ENCODE measurements around the gene SLC39A11.

Gene SLC39A11

GRCh38 chr17:72877348-72877747, 215.1 kb downstream of the SLC39A11 start:
- H3K4me3 ChIP-seq (ENCODE audit: low read length), result no peak overlapping the region
- no peak for TF ChIP-seq CTCF (conservative IDR thresholded peaks at IDR 0.05; ENCODE audit: low read depth, low read length)
- DNase-seq (ENCODE audit: low read depth), result no peak

GRCh38 chr17:72876413-72876812, 216.1 kb downstream of the SLC39A11 start:
- no peak overlapping the region for H3K4me3 ChIP-seq (ENCODE audit: low read length)
- TF ChIP-seq CTCF (conservative IDR thresholded peaks at IDR 0.05; ENCODE audit: low read depth, low read length), result no peak

GRCh38 chr17:72875361-72875760, 217.1 kb downstream of the SLC39A11 start:
- no peak for DNase-seq (ENCODE audit: low read depth)
- H3K4me3 ChIP-seq (ENCODE audit: low read length), result no peak overlapping the region
- no peak for TF ChIP-seq CTCF (conservative IDR thresholded peaks at IDR 0.05; ENCODE audit: low read depth, low read length)

More at GRCh38 chr17:72876413-72876812, 216.1 kb downstream of the SLC39A11 start:
- no peak for DNase-seq (ENCODE audit: low read depth)

GRCh38 chr17:72872396-72872795, 220.1 kb downstream of the SLC39A11 start:
- TF ChIP-seq CTCF (conservative IDR thresholded peaks at IDR 0.05; ENCODE audit: low read depth, low read length), result no peak
- H3K4me3 ChIP-seq (ENCODE audit: low read length), result no peak overlapping the region
- DNase-seq (ENCODE audit: low read depth), result no peak

GRCh38 chr17:72870367-72870985, 222.0 kb downstream of the SLC39A11 start:
- DNase-seq (ENCODE audit: low read depth), result no peak
- H3K4me3 ChIP-seq (ENCODE audit: low read length), result no peak overlapping the region
- TF ChIP-seq CTCF (conservative IDR thresholded peaks at IDR 0.05; ENCODE audit: low read depth, low read length), result no peak

GRCh38 chr17:72869630-72870029, 222.9 kb downstream of the SLC39A11 start:
- no peak for TF ChIP-seq CTCF (conservative IDR thresholded peaks at IDR 0.05; ENCODE audit: low read depth, low read length)
- DNase-seq (ENCODE audit: low read depth), result no peak
- H3K4me3 ChIP-seq (ENCODE audit: low read length), result no peak overlapping the region

- no peak for DNase-seq (ENCODE audit: low read depth)
- H3K4me3 ChIP-seq (ENCODE audit: low read length), result no peak overlapping the region
- no peak for TF ChIP-seq CTCF (conservative IDR thresholded peaks at IDR 0.05; ENCODE audit: low read depth, low read length)
Measured at GRCh38 chr17:72865954-72866353, 226.5 kb downstream of the SLC39A11 start.
